LoVo (cell line): ENCODE data around the gene ELMO1.

Experiments
- DNase-seq: peaks from one replicate; pipeline ENCODE4 v3.0.0-alpha.2; 2016; ENCODE audit warnings: low spot score

Gene ELMO1

GRCh38 chr7:37344886-37345579 is 103.6 kb downstream of the ELMO1 start:
- no peak for DNase-seq

DNA sequence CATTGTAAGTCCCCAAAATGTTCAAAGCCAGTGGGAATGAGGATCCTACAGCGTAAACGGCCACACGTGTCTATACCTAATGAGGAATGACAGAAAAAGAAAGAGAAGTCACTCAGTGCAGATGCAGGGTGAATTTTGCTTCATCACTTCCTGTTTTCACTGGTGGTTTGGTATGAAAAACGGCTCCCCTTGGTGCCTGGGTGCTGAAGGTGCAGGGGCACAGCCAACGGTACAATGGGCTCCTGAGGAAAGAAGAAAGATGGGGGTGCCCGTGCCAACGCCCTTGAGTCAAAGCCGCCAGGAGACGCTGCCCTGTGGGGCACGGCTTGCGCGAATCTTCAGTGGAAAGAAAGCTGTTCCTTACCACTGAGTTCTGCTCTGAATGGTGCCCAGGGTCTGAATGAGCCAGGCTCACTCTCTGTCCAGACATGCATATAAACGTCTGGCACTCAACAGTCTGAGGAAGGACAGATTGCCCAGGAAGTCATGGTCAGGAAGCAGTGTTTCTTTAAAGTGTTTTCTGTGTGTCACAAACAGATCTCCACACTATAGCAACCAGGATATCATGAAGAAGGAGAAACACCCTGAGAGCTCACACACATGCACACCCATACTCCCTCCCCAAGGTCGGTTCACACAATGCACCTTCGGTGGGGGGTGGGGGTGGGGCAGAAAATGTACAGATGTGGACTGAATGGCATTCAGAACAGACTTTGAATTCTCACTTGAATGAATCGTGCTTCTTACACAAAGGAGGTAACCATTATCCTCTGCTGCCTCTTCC is 105.8 kb downstream of the ELMO1 start:
- no peak for DNase-seq

DNA sequence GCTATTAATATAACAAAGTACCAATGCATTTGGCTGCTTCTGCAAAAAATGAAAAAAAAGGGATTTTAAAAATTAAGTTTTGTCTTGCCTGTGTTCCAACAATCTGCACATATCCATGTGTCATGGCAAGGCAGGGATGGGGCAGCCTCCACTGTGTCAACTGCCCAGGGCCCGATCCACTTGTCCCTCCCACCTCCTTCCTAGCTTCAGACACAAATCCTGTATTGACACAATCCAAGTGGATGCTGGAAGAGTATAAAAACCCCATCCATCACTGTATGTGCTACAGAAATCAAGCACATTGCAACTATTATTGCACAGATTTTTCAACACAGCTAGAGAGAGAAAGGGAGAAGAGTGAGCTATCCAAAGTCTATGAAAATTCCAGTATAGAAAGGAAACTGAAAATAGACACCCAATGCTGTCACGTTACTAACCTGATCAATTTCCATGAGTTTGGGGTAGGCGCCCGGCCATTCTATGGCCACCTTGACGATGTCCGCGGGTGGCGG is 106.4 kb downstream of the ELMO1 start:
- DNase-seq = no peak

DNA sequence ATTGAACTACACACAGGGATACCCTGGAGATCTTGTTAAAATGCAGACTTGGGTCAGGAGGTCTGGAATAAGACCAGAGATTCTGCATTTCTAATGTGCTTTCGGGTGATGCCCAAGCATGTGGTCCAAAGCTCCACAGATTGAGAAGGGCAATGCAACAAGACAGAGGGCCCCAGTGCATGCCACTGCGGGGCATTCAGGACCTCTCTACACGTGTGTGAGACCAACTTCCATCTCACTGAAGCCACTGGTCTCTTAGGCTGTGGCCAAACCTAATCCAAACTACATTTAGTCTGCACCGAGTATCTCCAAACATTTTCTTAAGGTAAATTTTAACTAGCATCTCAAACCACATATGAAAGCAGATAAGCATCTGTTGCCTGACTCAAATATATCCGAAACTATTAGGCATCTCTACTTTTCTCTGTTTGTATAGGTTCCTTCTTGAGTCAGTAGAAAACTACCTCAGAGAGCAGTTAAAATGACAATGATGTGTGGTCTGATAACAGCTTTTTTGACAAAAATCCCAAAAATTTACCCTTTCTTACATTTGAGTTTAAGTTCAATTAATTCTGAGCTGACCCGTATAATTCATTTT is 107.5 kb downstream of the ELMO1 start:
- no peak for DNase-seq

GRCh38 chr7:37338966-37339365 is 109.7 kb downstream of the ELMO1 start:
- DNase-seq = no peak

DNA sequence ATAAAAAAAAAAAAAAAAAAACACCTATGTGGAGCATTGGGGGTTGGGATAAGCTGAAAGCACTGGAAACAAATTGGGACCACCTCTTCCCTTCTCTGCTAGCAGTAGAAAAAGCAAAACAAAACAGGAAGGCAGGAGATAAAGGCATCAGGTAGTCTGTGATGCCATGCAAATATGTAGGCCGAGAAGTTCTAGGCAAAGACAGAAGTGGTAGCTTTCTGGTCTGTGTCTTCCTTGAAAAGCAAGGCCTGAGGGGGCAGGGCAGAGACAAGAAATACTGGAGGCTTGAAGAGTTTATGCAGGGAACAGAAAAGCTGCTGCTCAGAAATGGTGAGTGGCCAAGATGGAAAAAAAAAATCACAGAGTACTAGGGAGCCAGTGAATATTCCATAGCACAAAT is 111.1 kb downstream of the ELMO1 start:
- no peak for DNase-seq

DNA sequence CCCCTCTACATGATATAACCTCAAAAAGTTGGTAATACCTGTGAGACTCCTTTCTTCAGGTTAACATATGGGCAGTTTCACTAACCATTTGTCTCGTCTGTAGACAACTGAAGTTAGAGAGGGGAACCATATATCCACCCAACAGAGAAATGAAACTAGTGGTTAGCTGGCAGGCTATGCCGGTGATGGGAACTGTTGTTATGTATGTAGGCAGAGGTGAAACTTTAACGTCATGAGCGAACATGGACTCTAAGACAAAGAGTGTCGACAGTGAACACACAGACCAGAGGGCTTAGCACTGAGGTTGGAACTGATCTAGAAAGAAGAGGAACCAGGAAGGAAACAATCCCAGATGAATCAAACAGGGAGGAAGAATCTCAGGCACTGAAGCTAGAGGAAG is 112.4 kb downstream of the ELMO1 start:
- no peak for DNase-seq

- no peak for DNase-seq
These were observed 115.6 kb downstream of the ELMO1 start for GRCh38 chr7:37333075-37333474.

- DNase-seq = no peak
These were observed 116.2 kb downstream of the ELMO1 start for GRCh38 chr7:37332243-37333016.

DNA sequence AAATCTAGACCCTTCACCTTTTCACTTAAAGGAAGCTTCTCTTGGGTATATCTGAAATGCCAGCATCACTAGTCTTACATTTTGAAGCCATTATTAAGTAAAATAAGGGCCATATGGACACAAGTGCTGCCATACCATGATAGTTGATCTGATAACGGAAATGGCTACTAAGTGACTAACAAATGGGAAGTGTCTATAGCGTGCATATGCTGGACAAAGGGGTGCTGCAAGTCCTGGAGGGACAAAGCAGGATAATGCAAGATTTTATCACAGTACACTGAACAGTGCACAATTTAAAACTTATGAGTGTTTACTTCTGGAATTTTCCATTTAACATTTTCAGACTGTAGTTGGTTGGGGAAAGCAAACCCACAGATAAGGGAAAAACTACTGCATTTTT is 117.9 kb downstream of the ELMO1 start:
- no peak for DNase-seq

DNA sequence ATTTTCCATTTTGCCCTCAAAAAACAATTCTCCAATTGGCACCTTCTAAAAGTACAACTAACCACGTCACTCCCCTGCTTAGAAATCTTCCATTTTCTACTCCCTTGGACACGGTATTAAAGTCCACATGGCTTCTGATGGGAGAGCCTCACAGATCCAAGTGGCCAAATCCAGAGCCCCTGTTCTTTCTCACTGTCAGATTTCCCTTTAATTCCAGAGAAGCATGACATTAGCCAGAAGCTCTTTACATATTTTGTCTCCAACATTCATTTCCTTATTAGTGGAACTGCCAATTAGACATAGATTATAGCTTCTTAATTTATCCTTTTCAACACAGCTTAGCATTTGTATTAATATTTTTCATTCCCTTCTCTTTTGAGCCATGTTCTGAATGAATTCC is 118.7 kb downstream of the ELMO1 start:
- no peak for DNase-seq

- DNase-seq = no peak
These were observed 121.4 kb downstream of the ELMO1 start for GRCh38 chr7:37327288-37327687.

GRCh38 chr7:37323966-37324365 is 124.7 kb downstream of the ELMO1 start:
- DNase-seq = no peak

GRCh38 chr7:37322831-37323230 is 125.8 kb downstream of the ELMO1 start:
- no peak for DNase-seq

DNA sequence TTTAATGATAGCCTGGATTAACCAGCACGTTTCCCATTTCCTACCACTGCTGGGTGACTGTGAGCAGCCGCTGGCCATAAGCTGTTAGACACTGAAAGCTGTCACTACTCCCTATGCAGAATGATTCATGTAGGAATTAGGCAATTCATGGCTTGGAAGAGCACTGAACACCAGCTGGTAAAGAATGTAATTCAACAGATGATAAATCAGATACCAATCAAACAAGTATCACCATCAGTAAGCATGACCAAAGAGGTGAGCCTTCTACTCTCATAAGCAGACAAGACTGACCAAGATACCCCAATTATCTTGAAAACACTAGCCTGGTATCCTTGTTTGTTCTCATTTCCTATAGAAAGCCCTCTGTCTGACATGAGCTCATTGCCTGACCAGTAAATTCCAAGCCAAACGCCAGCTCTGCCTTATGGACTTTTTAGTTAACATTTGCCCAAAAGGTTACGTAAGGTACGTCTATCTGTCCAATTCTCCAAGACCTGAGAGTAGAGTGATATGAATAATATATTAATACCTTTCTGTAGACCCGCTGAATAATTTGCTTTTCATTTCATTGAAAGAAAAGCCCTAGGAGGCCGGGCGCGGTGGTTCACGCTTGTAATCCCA is 127.7 kb downstream of the ELMO1 start:
- DNase-seq = no peak

DNA sequence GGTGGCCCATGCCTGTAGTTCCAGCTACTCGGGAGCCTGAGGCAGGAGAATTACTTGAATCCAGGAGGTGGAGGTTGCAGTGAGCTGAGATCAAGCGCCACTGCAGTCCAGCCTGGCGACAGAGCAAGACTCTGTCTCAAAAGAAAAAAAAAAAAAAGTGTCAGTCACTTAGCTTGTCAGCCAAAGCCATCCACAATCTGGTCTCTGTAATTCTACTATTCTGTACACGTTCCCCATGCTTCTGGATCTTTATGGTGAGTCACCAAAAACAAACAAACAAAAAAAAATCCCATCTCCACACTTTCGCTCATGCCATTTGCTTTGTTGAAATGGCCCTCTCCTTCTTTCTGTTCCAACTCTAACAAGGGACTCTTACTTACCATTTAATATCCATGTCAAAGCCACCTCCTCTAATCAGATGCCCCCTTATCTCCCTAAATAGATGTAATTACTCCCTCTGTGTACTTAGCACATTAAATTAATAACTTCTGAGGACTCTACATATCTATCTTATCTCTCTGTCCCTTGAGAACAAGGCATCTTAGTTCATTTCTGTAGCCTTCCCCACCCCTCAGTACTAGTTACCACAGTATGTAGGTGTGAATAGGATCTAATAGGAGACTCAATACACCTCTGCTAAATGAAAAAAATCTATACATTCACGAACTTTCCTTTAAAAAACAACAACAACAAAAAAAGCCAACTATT is 128.4 kb downstream of the ELMO1 start:
- DNase-seq = no peak

DNA sequence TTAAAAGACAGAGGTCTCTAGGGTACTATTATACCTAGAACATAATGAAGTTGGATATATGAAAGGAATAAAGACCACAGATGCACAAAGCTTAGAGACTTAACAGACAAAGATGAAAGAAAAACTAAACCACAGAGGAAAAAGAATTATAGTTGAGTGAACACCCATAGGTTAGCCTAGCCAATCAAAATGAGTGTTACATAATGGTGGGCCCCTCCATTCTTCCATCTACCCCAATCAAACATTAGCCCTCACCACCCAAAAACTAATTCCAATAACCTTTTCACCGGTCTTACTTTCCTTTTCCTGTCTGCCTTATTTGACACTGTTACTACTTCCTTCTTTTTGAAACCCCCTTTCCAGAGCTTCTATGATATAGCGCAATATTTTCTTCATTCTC is 130.1 kb downstream of the ELMO1 start:
- DNase-seq = no peak

DNA sequence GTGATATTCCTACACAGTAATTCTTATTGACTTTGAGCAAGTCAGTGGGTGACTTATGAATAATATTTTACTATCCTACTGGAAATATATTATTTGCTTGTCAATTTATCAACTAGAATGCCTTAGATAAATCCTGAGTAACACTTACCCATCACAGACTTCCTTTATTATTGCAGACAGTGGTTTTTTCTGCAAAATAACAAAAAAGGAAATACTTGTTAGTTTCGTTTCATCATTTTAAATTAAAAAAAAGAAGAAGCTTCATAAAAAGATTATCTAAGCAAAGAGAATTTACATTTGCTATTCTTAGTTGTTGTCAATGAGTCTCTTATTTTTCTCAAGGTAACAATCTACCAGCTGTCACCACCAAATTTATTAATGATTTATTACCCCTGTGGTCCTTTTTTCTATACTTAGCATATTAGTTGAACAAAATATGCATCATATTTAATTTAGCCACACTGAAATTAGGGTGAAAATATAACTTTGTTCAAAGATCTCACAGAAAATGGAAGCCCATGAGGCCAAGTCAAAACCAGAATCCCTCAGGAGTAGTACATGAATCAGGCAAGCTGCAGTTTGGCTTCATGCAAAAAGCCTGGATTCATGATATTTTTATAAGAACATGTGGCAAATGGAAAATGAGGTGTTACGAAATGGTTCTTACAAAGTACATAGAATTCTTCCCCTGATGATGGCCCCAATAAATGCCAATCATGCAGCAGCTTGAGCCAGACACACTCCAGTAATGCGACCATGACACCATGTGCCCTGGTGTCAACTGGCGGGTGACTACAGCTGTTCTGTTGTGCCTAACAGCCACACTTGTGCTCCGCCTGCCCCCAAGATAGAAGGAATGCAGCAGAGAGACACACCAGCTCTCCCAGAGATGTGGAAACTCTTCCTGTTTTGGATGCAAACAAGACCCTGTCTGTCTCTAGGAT is 132.6 kb downstream of the ELMO1 start:
- no peak for DNase-seq

DNA sequence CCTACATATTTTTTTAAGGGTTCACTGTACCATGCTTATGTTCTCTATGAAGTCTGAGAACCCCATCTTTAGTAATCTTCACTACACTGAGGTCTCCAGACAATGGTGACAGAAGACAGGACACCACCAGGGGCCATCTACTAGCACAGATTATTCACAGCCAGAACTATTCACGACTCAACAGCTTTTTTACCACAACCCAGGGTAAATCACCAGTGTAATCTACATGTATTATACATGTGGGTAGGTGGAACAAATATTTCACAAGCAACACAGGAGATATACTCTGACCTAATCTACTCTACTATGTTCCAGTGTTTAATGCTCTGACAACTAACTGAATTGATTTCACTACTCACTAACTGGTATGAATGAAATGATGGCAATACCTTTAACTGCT is 136.1 kb downstream of the ELMO1 start:
- DNase-seq = no peak

GRCh38 chr7:37311355-37311754 is 137.3 kb downstream of the ELMO1 start:
- DNase-seq = no peak
